Stimulated activated CD4-positive, alpha-beta T cell treated with anti-CD3 and anti-CD28 coated beads, Interleukin-2, amount 100 ng/mL, for 4 hours (primary cell): ENCODE results near the gene ATOSB.

ENCODE experiments used
- DNase-seq: peaks from one replicate; pipeline ENCODE4 v3.0.0-alpha.2; 2020; ENCODE audit warnings: low read depth

ATOSB gene

GRCh38 chr9:35085078-35085477 is 30.6 kb downstream of the ATOSB start:
- no peak for DNase-seq

GRCh38 chr9:35079426-35080341 is 36.0 kb downstream of the ATOSB start, which contains the start of gene FANCG:
TSS of gene FANCG (minus strand) at chr9:35079942. CDS start at chr9:35079524, 418 bp downstream.
- peak; percentile 66 for DNase-seq

- no peak for DNase-seq
These were observed 36.6 kb downstream of the ATOSB start for GRCh38 chr9:35079041-35079425.

GRCh38 chr9:35078066-35078465 is 37.6 kb downstream of the ATOSB start:
- no peak for DNase-seq

GRCh38 chr9:35076848-35077247 is 38.8 kb downstream of the ATOSB start:
- DNase-seq: no peak

GRCh38 chr9:35075358-35075757 is 40.3 kb downstream of the ATOSB start:
- DNase-seq: no peak

- no peak for DNase-seq
These were observed 40.9 kb downstream of the ATOSB start for GRCh38 chr9:35074791-35075190.

- no peak for DNase-seq
These were observed 41.5 kb downstream of the ATOSB start for GRCh38 chr9:35074141-35074540.

- DNase-seq: no peak
These were observed 42.4 kb downstream of the ATOSB start for GRCh38 chr9:35073279-35073612.

- peak; percentile 96 for DNase-seq
These were observed 43.0 kb downstream of the ATOSB start, which contains the start of gene VCP for GRCh38 chr9:35072461-35073278. TSS of gene VCP (minus strand) at chr9:35072625. CDS start at chr9:35072353, 272 bp downstream.

GRCh38 chr9:35071814-35072460 is 43.7 kb downstream of the ATOSB start:
- peak; percentile 59 for DNase-seq

- DNase-seq: no peak
These were observed 44.5 kb downstream of the ATOSB start for GRCh38 chr9:35070823-35071813.

GRCh38 chr9:35069020-35069419 is 46.6 kb downstream of the ATOSB start:
- DNase-seq: no peak

GRCh38 chr9:35067056-35067455 is 48.6 kb downstream of the ATOSB start:
- no peak for DNase-seq

- DNase-seq: no peak
These were observed 55.0 kb downstream of the ATOSB start for GRCh38 chr9:35060548-35061207.

GRCh38 chr9:35059438-35059837 is 56.2 kb downstream of the ATOSB start:
- DNase-seq: no peak

GRCh38 chr9:35057271-35057620 is 58.4 kb downstream of the ATOSB start:
- no peak for DNase-seq

- DNase-seq: no peak
These were observed 58.9 kb downstream of the ATOSB start for GRCh38 chr9:35056571-35057270.

GRCh38 chr9:35054871-35055644 is 60.6 kb downstream of the ATOSB start:
- no peak for DNase-seq
